Stimulated activated CD8-positive, alpha-beta memory T cell treated with anti-CD3 and anti-CD28 coated beads, Interleukin-4, amount 100 ng/mL, for 4 hours (primary cell): ENCODE results near the gene RGMA.

Experiments
- DNase-seq, 2 donors: peaks; one replicate each; pipeline ENCODE4 v3.0.0-alpha.2; 2020; ENCODE audit warnings: low read depth in 2 of 2, low spot score in 1 of 2

RGMA gene

GRCh38 chr15:93088981-93089726 lies at the start of gene RGMA:
Gene RGMA (minus strand): TSS chr15:93089211. CDS start chr15:93088932, 279 bp downstream.
- DNase-seq, result no peak

DNA sequence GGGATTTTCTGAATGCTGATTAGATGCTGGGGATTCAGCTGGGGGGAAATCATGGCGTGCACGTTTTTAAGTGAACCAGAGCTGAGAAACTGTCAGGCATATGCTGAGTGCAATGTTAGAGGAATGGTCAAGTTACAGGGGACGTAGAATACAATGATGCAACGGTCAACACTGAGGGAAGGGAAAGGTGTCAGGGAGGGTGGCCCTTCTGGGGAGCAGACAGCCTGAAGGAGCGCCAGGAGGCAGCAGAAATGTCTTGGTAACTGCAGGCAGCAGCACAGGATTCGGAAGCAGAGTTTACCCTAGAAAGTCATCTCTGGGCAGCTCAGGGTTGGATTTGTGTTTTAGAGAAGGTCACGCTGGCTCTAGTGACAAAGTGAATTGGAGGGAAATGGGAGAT lies 47.6 kb upstream of the RGMA start:
- no peak for DNase-seq

DNA sequence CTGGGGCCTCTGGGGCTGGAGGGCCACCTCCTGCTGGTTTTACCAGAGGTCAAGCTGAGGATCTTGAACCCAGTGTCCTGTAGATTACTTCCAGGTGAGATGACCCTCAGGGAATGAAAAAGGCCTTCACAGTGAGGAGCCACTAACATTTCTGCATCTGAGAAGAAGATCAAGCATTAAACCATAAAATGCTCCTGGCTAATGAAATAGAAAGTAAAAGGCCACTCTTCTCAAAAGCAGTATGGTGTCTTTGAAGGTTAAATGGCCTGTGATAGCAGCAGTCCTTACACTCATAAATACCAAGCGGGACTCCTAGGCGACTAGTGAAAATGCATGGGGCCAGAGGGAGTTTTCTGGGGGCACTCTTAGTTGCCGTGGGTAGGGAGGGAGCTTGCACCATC lies 47.0 kb upstream of the RGMA start:
- DNase-seq, result no peak

- no peak for DNase-seq
Measured at GRCh38 chr15:93135459-93135858, 46.4 kb upstream of the RGMA start.

DNA sequence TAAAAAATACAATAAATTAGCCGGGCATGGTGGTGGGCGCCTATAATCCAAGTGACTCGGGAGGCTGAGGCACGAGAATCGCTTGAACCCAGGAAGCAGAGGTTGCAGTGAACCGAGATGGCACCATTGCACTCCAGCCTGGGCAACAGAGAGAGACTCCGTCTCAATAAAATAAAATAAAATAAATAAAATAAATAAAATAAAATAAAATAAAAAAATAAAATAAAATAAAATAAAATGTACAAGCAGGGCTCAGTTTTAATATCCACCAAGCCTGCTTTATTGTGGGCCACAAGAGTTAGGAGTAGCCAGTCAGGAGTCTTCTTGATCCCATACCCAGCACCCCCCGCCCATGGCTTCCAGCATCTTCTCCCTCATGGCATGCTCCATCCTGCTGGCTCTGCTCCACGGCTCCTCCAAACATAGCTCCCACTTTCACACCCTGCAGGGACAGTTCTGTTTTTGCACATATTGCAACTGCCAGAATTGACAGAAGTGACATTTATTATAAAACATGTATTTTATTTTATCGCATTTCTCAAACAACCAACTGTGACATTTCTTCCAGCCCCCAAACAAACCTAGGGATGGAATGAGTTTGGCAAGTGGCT lies 42.6 kb upstream of the RGMA start:
- DNase-seq, result no peak

DNA sequence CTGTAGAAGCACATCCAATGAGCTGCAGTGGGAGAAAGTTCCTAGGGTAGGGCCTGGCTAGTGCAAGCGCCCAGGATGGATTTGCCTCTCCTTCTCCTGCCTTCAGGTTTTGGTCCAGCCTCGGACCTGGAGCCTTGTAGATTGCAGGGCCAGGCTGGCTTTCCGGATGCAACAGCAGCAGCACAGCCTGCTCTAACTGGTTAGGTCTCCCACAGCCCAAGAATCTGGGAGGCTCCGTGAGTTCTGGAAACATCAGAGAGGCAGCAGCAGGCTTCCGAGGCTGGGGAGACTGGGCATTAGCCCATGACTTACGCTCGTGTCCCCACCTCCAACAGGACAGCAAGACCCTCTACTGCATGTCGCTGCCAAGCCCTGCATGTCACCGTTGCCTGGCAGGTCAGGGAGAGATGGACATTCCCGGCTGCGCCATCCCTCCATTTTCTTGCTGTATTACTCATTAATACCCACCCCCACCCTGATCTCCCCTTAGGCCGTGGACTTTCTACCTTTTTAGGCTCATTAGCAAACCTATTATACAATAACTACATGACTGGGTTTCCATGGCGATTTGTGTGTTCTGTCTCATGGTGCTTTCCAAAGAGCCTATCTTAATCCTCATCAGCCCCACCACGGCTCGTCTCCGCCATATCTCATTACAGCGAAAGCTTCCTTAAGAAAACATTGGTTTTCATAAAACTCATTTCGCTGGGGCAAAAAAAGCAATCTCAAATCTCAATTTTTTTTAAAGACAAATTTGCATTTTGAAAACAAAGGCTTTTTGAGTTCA lies 40.9 kb upstream of the RGMA start:
- DNase-seq, result no peak

DNA sequence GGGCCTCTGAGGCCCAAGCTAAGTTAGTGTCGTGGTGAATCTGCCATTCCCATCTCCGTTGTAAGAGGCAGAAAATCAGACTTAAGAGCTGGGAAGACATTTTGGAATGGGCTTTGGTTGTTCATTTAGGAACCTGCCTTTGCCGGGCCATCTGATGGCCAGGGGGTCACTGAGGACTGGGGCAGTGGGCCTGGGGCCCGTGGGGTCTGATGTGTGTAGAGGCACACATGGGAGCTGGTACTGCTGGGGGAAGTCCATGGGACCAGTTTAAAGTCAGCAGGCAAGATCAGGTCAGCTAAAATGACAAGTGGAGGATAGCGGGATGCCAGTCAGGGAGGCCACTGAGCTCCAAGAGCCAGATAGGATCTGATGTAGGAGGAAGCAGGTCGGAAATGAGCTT lies 38.3 kb upstream of the RGMA start:
- DNase-seq, result no peak

- DNase-seq, result no peak
Measured at GRCh38 chr15:93126599-93126998, 37.6 kb upstream of the RGMA start.

DNA sequence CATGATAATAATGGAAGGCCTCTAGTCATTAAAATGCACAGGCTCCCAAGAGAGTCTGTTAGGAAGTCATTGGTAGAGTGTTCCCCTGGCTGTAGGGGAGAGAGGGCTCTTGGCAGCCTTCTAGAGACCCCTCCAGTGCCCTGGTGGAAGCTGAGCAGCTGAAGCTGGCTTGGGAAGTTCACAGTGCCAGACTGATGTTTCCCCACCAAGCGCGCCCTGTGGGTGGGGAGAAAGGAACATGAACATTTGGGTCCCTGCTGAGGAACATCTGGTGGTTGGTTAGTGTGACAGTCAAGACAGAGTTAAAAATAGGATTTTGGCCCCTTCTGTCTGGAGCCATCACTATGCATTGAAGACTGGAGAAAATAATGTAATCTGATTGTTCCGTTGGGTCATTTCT lies 37.1 kb upstream of the RGMA start:
- DNase-seq, result no peak

DNA sequence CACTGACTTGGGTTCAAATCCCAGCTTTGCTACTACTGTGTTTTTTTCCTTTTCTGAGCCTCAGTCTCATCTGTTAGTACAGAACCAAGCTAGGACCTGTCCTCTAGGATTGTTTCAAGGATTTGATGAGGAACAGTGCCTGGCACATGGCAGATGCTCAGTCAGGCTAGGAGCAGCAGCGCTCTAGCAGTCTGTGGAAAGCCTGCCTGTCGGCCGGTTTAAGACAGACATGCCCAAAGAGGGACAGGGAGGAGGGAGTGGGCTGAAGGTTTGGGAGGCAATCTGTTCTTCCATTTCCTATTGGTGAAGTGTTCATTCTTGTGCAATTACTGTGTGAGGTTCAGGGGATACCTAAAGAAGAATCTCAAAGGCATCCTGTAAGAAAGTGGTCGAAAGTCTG lies 35.1 kb upstream of the RGMA start:
- no peak for DNase-seq

- DNase-seq, result no peak
Measured at GRCh38 chr15:93121973-93122910, 33.2 kb upstream of the RGMA start.

GRCh38 chr15:93121107-93121506 lies 32.1 kb upstream of the RGMA start:
- DNase-seq, result no peak

DNA sequence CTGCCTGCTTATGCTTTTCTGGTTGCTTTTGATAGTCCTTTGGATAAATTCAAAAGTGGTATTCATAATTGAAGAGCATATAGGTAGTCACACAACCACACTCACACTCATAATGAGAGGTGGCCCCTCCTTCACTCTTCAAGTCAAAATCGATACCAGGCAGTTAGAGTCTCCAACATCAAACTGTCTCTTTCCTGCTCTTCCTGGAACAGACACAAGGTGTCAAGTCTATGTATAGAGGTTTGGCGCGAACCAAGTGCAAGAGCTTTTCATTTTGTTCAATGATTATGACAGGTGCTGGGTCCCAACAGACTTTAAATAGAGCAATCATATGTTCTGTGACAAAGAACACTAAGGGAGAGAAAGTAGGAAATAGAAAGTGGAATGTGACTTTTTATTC lies 29.9 kb upstream of the RGMA start:
- DNase-seq, result no peak

DNA sequence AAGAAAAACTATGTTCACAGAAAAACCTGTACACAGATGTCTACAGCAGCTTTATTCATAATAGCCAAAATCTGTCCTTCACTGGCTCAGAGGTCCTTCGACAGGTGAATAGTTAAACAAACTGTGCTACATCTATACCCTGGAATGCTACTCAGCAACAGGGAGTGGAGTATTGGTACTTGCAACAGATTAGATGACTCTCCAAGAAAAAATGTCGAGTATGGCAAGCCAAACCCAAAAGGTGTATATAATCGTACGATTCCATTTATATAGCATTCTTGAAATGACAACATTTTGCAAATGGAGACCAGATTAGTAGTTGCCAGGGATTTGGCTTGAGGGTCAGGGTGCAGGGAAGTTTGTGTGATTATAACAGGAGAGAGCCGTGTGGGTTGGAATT lies 22.4 kb upstream of the RGMA start:
- DNase-seq, result no peak

- no peak for DNase-seq
Measured at GRCh38 chr15:93110502-93111040, 21.6 kb upstream of the RGMA start.

DNA sequence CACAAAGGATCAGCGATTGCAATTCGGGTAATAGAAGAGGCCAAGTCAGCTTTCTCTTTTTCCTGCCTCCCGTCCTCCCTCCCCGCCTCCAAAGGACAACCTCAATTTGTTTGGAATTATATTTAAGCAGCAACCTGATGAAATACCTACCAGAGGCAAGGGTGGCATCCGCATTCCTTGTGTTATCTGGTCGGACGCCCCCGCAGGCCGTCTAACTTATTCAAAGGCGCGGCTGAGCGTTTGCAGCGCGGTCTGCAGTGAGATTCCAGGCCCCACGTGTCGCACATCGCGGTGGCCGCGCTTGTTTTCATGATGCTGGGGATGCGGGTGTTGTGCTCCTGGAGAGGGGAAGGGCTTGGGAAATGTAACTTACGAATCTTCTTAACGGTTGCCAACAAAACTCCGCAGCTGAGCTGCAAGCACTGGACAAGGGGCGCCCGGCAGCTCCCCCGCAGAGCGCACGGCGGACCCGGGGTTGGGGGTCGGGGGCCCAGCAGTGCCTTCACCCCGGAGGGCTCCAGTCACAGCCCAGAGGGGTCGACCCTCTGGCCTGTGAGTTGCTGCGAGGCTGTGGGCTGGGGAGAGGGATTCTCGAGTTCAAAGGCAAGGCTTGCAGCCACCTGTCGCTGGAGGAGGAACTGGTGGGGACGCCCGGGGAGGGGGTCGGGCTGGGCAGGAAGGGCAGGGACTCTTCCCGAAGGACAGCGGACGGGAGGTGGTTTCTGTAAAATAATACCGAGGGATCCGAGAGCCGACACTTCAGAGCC lies 20.5 kb upstream of the RGMA start:
- no peak for DNase-seq

- DNase-seq, result no peak
Measured at GRCh38 chr15:93107646-93108045, 18.6 kb upstream of the RGMA start.

DNA sequence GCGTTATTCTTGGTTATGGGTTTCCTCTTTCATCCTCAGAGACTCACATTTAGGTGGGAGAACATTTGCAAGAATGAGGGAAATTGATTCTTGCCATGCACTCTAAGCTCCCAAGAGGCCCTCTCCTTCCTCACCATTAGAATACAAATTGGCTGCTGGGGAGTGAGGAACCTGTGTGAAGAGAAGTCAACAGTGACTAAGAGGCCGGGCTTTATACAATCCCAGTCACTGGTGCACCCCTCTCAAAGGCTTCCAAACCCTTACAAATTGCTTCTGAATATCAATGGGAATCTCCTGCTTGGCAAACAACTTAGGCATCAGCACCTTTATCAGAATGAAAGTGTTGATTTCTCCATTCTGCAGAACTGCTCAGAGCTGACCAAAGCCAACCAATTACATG lies 16.5 kb upstream of the RGMA start:
- no peak for DNase-seq

DNA sequence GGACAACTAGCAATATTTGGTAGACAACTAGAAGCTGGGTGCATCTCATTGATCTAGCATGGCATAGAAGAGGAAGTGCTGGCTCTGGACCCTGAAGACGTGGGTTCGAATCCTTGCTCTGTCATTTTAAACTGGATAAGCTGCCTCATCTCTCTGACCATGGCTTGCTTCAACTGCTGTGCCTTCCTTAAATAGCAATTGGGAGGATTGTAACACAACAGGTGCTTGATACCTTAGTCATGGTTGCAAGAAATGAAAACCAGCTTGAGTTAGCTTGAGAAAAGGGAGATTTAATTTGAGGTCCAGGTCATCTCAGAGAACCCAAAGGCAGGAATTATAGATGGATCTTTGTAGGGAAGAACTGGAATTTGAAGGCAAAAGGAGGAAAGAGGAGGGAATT lies 14.8 kb upstream of the RGMA start:
- DNase-seq, result no peak

GRCh38 chr15:93102211-93102610 lies 13.2 kb upstream of the RGMA start:
- DNase-seq, result no peak
